Epithelial cell of proximal tubule (primary cell): ENCODE data around the gene SYNGR4. TPM values are rescaled to one million over a fixed set of nuclear protein-coding genes. Genes with fewer than 3 reads are reported as not detected.

Source experiments
- DNase-seq: peaks from one replicate; pipeline ENCODE4 v3.0.0-alpha.2; 2011; ENCODE audit warnings: low read depth
- H3K4me3 ChIP-seq: 2 replicates; pipeline ENCODE4 v1.5.1; 2011; ENCODE audit warnings: low read depth, mild to moderate bottlenecking, low read length
- CTCF ChIP-seq: conservative IDR thresholded peaks from 2 replicates; pipeline ENCODE4 v1.5.1; 2012; ENCODE audit warnings: low read depth, mild to moderate bottlenecking, low read length
- total RNA-seq: library from RNA; depleted of rRNA; stranded (reverse); fragments of >200 nt; gene quantifications from 2 replicates; pipeline ENCODE4 v1.2.3, GENCODE V29; 2015

Gene SYNGR4
- total RNA-seq, 1 donor from 2014 or later: not detected

GRCh38 chr19:48397263-48398101 lies 33.3 kb downstream of the SYNGR4 start:
- TF ChIP-seq CTCF: no peak
- no peak for DNase-seq

GRCh38 chr19:48398102-48398374 lies 33.9 kb downstream of the SYNGR4 start:
- H3K4me3 ChIP-seq: peak overlapping the region; percentile 44
- no peak for TF ChIP-seq CTCF
- no peak for DNase-seq

More at GRCh38 chr19:48397263-48398101, 33.3 kb downstream of the SYNGR4 start:
- H3K4me3 ChIP-seq: peak overlapping the region; percentile 44

GRCh38 chr19:48398375-48399235 lies 34.4 kb downstream of the SYNGR4 start:
- no peak for TF ChIP-seq CTCF
- peak overlapping the region; percentile 44 for H3K4me3 ChIP-seq
- no peak for DNase-seq

GRCh38 chr19:48400018-48400742 lies 36.0 kb downstream of the SYNGR4 start:
- H3K4me3 ChIP-seq: no peak overlapping the region
- DNase-seq: no peak
- TF ChIP-seq CTCF: no peak

- no peak for TF ChIP-seq CTCF
- no peak overlapping the region for H3K4me3 ChIP-seq
- no peak for DNase-seq
Measured at GRCh38 chr19:48401287-48401686, 37.1 kb downstream of the SYNGR4 start.

- DNase-seq: no peak
- H3K4me3 ChIP-seq: no peak overlapping the region
- TF ChIP-seq CTCF: no peak
Measured at GRCh38 chr19:48403606-48404005, 39.4 kb downstream of the SYNGR4 start.
